Ishikawa (cell line): ENCODE results near the gene CAMK2D.

Experiments
- CREB1 ChIP-seq: IDR thresholded peaks from 2 replicates; pipeline ENCODE4 v1.6.1; 2012; ENCODE audit warnings: low read depth
- TAF1 ChIP-seq: IDR thresholded peaks from 2 replicates; pipeline ENCODE4 v1.6.1; 2012; ENCODE audit warnings: low read depth, mild to moderate bottlenecking

- TF ChIP-seq TAF1, result no peak
- TF ChIP-seq CREB1, result no peak
Measured at GRCh38 chr4:113645288-113645687, 116.2 kb downstream of the CAMK2D start.
